HG03064 (cell line): Measurements from ENCODE around the gene LCE1F.

Source experiments
- ATAC-seq: cut with Tn5 transposase; IDR thresholded peaks from one replicate; pipeline ENCODE4 v1.9.1; 2021; ENCODE audit warnings: low read depth; ENCODE audit not compliant: unreplicated experiment

LCE1F gene

GRCh38 chr1:152770411-152770810, 4.5 kb upstream of the LCE1F start:
- ATAC-seq, result no peak

- ATAC-seq, result no peak
Observed at GRCh38 chr1:152776361-152776760, 1.4 kb downstream of the LCE1F start.

- no peak for ATAC-seq
Observed at GRCh38 chr1:152777510-152778137, 2.7 kb downstream of the LCE1F start.

- no peak for ATAC-seq
Observed at GRCh38 chr1:152783095-152783494, 8.2 kb downstream of the LCE1F start.

GRCh38 chr1:152786077-152786476, 11.1 kb downstream of the LCE1F start, which contains the start of gene LCE1E:
Gene LCE1E (plus strand): TSS chr1:152786257. CDS start chr1:152787300, 1,043 bp downstream.
- ATAC-seq, result no peak

GRCh38 chr1:152795686-152796085, 20.7 kb downstream of the LCE1F start:
- no peak for ATAC-seq

GRCh38 chr1:152796421-152796820, 21.5 kb downstream of the LCE1F start, which contains the start of gene LCE1D:
Gene LCE1D (plus strand): TSS chr1:152796721. CDS start chr1:152797795, 1,074 bp downstream.
- no peak for ATAC-seq

GRCh38 chr1:152801333-152801732, 26.4 kb downstream of the LCE1F start:
- no peak for ATAC-seq

- no peak for ATAC-seq
Observed at GRCh38 chr1:152806576-152806975, 31.6 kb downstream of the LCE1F start, which contains the start of gene LCE1C. Gene LCE1C (minus strand): TSS chr1:152806651. CDS start chr1:152805478, 1,173 bp downstream.

GRCh38 chr1:152811050-152811449, 36.1 kb downstream of the LCE1F start:
- ATAC-seq, result no peak

GRCh38 chr1:152811671-152812070, 36.7 kb downstream of the LCE1F start, which contains the start of gene LCE1B:
Gene LCE1B (plus strand): TSS chr1:152811971. CDS start chr1:152812447, 476 bp downstream.
- no peak for ATAC-seq

- ATAC-seq, result no peak
Observed at GRCh38 chr1:152817309-152817708, 42.4 kb downstream of the LCE1F start.

- no peak for ATAC-seq
Observed at GRCh38 chr1:152823294-152823693, 48.4 kb downstream of the LCE1F start.

GRCh38 chr1:152824964-152825363, 50.0 kb downstream of the LCE1F start:
- no peak for ATAC-seq
